Stomach (tissue), 9 donors: Measurements from ENCODE around the gene DLGAP1. TPM values are rescaled to one million over a fixed set of nuclear protein-coding genes. Genes with fewer than 3 reads are reported as not detected.
A peak's percentile ranks its signal among the peaks of the same experiment; 100 is the strongest.
"Not testable (repeated sequence)": the region's sequence is repeated elsewhere in the genome, so short reads cannot be mapped to it uniquely, and the experiment has no call there.

Experiments used
- DNase-seq, 2 donors: peaks; one replicate each; pipeline versions ENCODE4 v3.0.0 to v3.0.0-alpha.2; 2013 to 2019
- H3K27ac ChIP-seq, 5 donors: fragments of 200-600 bp in 4 of 5; sonication (generic) in 4 of 5; one replicate each; pipeline ENCODE4 v1.5.1; 2013 to 2019; ENCODE audit warnings: mild to moderate bottlenecking in 1 of 5, moderate library complexity in 1 of 5
- H3K27me3 ChIP-seq, 3 donors: fragments of 200-600 bp; sonication (generic); one replicate each; pipeline ENCODE4 v1.5.1; 2017 to 2019; ENCODE audit warnings: mixed run types in 1 of 3
- H3K36me3 ChIP-seq, 4 donors: fragments of 200-600 bp; sonication (generic); 1 replicate in 3 of 4; 2 replicates in 1 of 4; pipeline ENCODE4 v1.5.1; 2016 to 2019
- H3K4me1 ChIP-seq, 4 donors: fragments of 200-600 bp; sonication (generic); one replicate each; pipeline ENCODE4 v1.5.1; 2016 to 2019
- H3K4me3 ChIP-seq, 4 donors: fragments of 200-600 bp; sonication (generic) in 3 of 4; one replicate each; pipeline ENCODE4 v1.5.1; 2016 to 2019; ENCODE audit warnings: mild to moderate bottlenecking in 1 of 4
- H3K9me3 ChIP-seq, 4 donors: fragments of 200-600 bp; sonication (generic); one replicate each; pipeline ENCODE4 v1.5.1; 2016 to 2019
- CTCF ChIP-seq, 7 experiments: fragments of 450-650 bp in 4 of 7; fragments of 200-600 bp in 3 of 7; sonication (generic) in 3 of 7; IDR thresholded peaks; one replicate each; pipeline ENCODE4 v1.5.1; 2016 to 2019; ENCODE audit warnings: antibody characterized with exemption in 7 of 7, control low read depth in 2 of 7, mild to moderate bottlenecking in 1 of 7
- EP300 ChIP-seq: sonication (generic); formaldehyde crosslinking; IDR thresholded peaks from one replicate; pipeline ENCODE4 v1.6.1; 2017; ENCODE audit warnings: antibody characterized with exemption
- POLR2A ChIP-seq, 4 donors: fragments of 450-650 bp; IDR thresholded peaks; one replicate each; pipeline ENCODE4 v1.6.1; 2016; ENCODE audit warnings: antibody characterized with exemption in 4 of 4, control low read depth in 2 of 4, mild to moderate bottlenecking in 1 of 4, moderate library complexity in 1 of 4
- POLR2AphosphoS5 ChIP-seq, 3 donors: sonication (generic); formaldehyde crosslinking; IDR thresholded peaks; one replicate each; pipeline ENCODE4 v1.6.1; 2016; ENCODE audit warnings: antibody characterized with exemption in 3 of 3
- WGBS, 5 donors: extraction: QIAGEN DNeasy Blood & Tissue Kit in 3 of 5; methylation state at CpG; one replicate each; pipeline versions ENCODE4 v1.1.5 to v1.1.7; 2013 to 2018; 5-methylcytosine and 5-hydroxymethylcytosine counted together
- intact Hi-C: fragments of 100-400 bp; cut with DNase I; formaldehyde crosslinking; loops from one replicate; pipeline ENCODE4 v1.15.1; 2023; ENCODE audit warnings: low total_unique reads
- polyA plus RNA-seq, 3 donors: library from polyadenylated mRNA; stranded (reverse); fragments of 200-250 nt; gene quantifications; one replicate each; pipeline ENCODE4 v1.2.3, GENCODE V29; 2013
- total RNA-seq, 5 donors: library from RNA; depleted of rRNA; stranded (reverse); fragments of >200 nt; gene quantifications; one replicate each; pipeline versions ENCODE4 v1.1.0 to v1.2.3, GENCODE V29; 2014 to 2016
- donor health status: healthy with polysubstance abuse.
- donor health status: Bipolar disorder and iron deficiency.
- donor health status: healthy.

Gene DLGAP1
- total and polyA plus RNA-seq, 8 donors = 0.06 to 7.0 (median 1.3) TPM; not detected in 1

DNA sequence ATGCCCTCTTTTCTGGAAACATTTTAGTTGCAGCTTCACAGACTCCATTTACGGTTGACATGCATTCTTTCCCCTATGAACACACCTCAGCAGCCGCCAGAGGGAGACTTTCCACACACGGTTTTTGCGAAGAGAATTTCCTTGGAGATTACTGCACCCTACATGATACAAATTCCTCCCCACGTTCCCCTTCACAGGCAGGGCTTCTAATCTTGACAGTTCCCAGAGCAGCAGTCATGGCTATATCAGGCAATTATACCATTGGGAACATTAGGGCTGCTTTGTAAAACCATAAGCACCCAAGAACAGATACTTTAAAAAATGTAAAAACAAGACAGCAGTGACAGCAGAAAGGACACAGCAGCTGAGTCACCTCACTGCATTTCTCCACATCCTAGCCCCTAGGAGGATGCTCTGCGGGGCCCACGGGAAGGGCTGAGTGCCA lies 751.4 kb downstream of the DLGAP1 start:
- Histone ChIP-seq H3K27ac (no peak overlapping the region), H3K4me1 (peaks cover 6 to 24% (median 15%) of the 10 kb centered on the region in 4 donors), H3K27me3 (no peaks in the 10 kb centered on the region), H3K36me3 (no peaks in the 10 kb centered on the region), H3K9me3 (no peaks in the 10 kb centered on the region), H3K4me3 (no peak overlapping the region)
- WGBS, 5 donors = 7 to 17% (median 13%) methylated on average over 7 of the region's 7 CpGs
- intact Hi-C loops = loop anchor here (10.0 kb wide), 2 partner anchors 61 to 301 kb away; no protein-coding TSS in a partner anchor
- peak; percentile 76 to 86 for DNase-seq
- TF ChIP-seq EP300 (no peak), POLR2AphosphoS5 (IDR thresholded peaks at IDR 0.05) (no peak), CTCF (IDR thresholded peaks at IDR 0.05) (peak in 5 of 7 experiments; percentile 44 to 85 (median 68))

- peak overlapping the region in 2 of 5 donors; percentile 7 to 62 for H3K27ac ChIP-seq
- H3K4me3 ChIP-seq = peak overlapping the region in 1 of 4 donors; percentile 21
- DNase-seq = peak; percentile 44 to 68
Measured at GRCh38 chr18:3699707-3700567, 755.2 kb downstream of the DLGAP1 start.

GRCh38 chr18:3694030-3694778 lies 760.9 kb downstream of the DLGAP1 start:
- intact Hi-C loops = loop anchor here (10.0 kb wide), 1 partner anchor 181 kb away; no protein-coding TSS in a partner anchor
- not testable (repeated sequence) for H3K27me3 ChIP-seq, H3K36me3 ChIP-seq, H3K27ac ChIP-seq, H3K4me1 ChIP-seq, H3K4me3 ChIP-seq, H3K9me3 ChIP-seq, DNase-seq
- WGBS, 5 donors = 77 to 84% (median 83%) methylated on average over 5 of the region's 5 CpGs

More at GRCh38 chr18:3699707-3700567, 755.2 kb downstream of the DLGAP1 start:
- not testable (repeated sequence) for H3K27me3 ChIP-seq, H3K36me3 ChIP-seq, H3K9me3 ChIP-seq
- intact Hi-C loops = loop anchor here (10.0 kb wide), 3 partner anchors 65 to 305 kb away; no protein-coding TSS in a partner anchor
- peak in 1 of 3 donors; percentile 35 for TF ChIP-seq POLR2AphosphoS5 (IDR thresholded peaks at IDR 0.05)
- peaks cover 6 to 21% (median 13%) of the 10 kb centered on the region in 4 donors for H3K4me1 ChIP-seq
- 54 to 71% (median 58%) methylated on average over 15 to 16 of the region's 16 CpGs for WGBS, 5 donors

- Histone ChIP-seq H3K4me3 (no peak overlapping the region), H3K9me3 (no peaks in the 10 kb centered on the region), H3K4me1 (peaks cover 0 to 6% (median 0%) of the 10 kb centered on the region in 4 donors), H3K36me3 (no peaks in the 10 kb centered on the region), H3K27ac (no peak overlapping the region), H3K27me3 (no peaks in the 10 kb centered on the region)
- WGBS, 5 donors = 52 to 63% (median 57%) methylated on average over 2 of the region's 2 CpGs
- intact Hi-C loops = loop anchor here (10.0 kb wide), 1 partner anchor 181 kb away; no protein-coding TSS in a partner anchor
- no peak for DNase-seq
- TF ChIP-seq EP300 (no peak), POLR2AphosphoS5 (IDR thresholded peaks at IDR 0.05) (no peak), CTCF (IDR thresholded peaks at IDR 0.05) (no peak), POLR2A (IDR thresholded peaks at IDR 0.05) (no peak)
Measured at GRCh38 chr18:3693410-3693809, 761.7 kb downstream of the DLGAP1 start.

DNA sequence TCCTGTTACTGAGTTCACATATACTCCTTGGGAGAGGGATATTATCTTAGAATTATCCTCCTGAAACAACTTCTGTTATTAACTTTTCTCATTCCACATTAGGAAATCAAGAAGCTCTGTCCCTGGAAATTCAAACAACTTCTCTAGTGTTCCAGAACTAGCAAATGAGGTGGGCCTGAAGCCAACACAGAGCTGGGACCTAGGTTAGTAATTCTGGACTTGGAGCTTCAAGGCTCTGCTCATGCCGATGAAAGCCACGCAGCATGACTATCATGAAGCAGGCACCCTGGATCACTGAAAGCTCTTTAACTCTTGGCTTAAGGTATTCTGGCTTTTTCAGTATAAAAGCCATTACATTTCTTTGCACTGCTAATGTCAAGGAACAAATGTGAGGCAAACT lies 762.4 kb downstream of the DLGAP1 start:
- Histone ChIP-seq H3K27me3 (no peaks in the 10 kb centered on the region), H3K4me3 (no peak overlapping the region), H3K36me3 (no peaks in the 10 kb centered on the region), H3K27ac (no peak overlapping the region), H3K9me3 (no peaks in the 10 kb centered on the region), H3K4me1 (peaks cover 0 to 6% (median 0%) of the 10 kb centered on the region in 4 donors)
- TF ChIP-seq CTCF (IDR thresholded peaks at IDR 0.05) = no peak
- no peak for TF ChIP-seq POLR2AphosphoS5 (IDR thresholded peaks at IDR 0.05)
- no peak for TF ChIP-seq POLR2A (IDR thresholded peaks at IDR 0.05)
- TF ChIP-seq EP300 = no peak
- DNase-seq = no peak
- 61 to 81% (median 75%) methylated on average over 2 of the region's 2 CpGs for WGBS, 5 donors
- intact Hi-C loops = loop anchor here (10.0 kb wide), 1 partner anchor 182 kb away; no protein-coding TSS in a partner anchor
